GM21515 (cell line): Measurements from ENCODE around the gene TCN2.
"Not testable (repeated sequence)": the region's sequence is repeated elsewhere in the genome, so short reads cannot be mapped to it uniquely, and the experiment has no call there.

ENCODE experiments used
- ATAC-seq: cut with Tn5 transposase; IDR thresholded peaks from one replicate; pipeline ENCODE4 v1.9.1; 2021; ENCODE audit not compliant: unreplicated experiment

Gene TCN2

DNA sequence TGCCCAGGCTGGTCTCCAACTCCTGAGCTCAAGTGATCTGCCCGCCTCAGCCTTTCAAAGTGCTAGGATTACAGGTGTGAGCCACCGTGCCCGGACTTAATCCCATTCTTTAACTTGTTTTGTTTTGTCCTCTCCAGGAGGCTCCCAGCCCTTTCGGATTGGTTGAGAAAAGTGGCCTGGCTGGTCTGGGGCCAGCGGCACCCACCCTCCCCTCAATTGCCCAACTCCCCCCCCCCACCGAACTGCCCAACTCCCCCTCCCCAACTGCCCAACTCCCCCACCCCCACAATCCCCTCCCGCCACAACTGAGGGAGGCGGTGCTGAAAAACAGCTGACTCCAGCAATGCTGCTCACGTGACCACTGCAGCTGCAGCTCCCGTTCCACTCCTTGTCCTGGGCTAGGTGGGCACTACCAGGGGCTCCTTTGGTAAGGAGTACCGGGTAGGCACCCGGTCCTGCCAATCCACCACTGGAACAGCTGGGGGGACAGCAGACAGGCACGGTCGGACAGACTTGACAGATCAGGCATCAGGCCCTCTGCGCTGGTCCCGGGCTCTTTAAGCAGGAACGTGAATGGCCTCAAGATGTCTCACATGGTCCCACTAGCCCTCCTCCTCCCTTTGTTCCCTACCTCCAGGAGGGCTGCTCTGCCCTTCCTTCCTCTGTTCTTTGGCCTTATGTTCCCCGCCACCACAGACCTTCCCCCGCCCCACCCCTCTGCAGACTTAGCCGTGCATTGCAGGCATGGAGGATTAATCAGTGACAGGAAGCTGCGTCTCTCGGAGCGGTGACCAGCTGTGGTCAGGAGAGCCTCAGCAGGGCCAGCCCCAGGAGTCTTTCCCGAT lies at the start of gene TCN2:
Gene TCN2 (plus strand): TSS at position 720 of the 845 bp plus-strand sequence. CDS start 158 bp downstream, outside the sequence.
- no peak for ATAC-seq

DNA sequence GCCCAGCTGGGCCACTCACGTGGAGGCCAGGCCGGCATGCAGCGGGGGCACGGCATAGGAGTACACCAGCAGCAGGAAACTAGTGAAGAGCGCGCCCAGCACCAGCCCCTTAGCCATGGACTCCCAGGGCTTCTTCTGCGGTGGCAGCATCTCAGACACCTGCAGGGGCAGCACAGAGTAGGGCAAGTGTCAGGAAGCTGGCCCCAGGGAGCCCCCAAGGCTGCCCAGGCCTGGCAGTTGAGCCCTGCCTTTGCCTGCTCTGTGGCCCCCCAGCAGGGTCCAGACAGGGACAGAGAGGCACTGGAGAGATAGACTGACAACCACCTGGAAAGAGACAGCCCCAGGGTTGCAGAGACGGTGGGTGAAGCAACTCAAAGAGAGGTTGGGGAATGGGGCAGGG lies 49.7 kb upstream of the TCN2 start:
- no peak for ATAC-seq

DNA sequence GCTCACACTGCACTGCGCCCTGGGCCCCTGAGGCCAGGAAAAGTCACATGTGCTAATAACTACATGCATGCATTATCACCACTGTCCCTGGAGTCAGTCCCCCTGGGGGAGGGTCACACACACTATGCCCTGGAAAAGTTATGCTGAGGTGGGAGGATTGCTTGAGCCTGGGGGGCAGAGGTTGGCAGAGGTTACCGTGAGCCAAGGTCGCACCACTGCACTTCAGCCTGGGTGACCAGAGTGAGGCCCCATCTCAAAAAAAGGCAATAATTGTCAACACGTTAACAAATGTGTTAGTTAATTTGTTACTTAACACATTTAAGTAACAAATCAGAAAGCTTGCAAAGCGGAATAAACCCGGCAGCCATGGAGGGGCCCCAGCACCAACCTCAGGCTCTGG lies 47.1 kb upstream of the TCN2 start:
- no peak for ATAC-seq

DNA sequence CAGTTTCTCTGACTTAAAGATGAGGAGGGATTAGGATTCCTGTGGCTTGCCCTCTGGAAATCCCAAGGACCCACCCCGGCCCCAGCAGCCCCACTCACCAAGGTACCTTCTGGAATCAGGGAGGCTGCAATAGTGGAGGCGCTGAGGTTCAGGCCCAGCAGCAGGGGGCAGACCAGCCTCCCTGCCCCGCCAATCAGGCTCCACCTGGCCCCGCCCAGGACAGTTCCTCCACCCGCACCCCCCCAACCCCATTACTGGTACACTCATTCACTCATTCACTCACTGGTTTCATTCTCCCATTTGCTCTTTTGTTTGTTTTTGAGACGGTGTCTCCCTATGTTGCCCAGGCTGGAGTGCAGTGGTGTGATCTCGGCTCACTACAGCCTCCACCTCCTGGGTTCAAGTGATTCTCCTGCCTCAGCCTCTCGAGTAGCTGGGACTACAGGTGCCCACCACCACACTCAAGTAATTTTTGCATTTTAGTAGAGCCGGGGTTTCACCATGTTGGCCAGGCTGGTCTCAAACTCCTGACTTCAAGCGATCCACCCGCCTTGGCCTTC lies 46.3 kb upstream of the TCN2 start:
- ATAC-seq: not testable (repeated sequence)

DNA sequence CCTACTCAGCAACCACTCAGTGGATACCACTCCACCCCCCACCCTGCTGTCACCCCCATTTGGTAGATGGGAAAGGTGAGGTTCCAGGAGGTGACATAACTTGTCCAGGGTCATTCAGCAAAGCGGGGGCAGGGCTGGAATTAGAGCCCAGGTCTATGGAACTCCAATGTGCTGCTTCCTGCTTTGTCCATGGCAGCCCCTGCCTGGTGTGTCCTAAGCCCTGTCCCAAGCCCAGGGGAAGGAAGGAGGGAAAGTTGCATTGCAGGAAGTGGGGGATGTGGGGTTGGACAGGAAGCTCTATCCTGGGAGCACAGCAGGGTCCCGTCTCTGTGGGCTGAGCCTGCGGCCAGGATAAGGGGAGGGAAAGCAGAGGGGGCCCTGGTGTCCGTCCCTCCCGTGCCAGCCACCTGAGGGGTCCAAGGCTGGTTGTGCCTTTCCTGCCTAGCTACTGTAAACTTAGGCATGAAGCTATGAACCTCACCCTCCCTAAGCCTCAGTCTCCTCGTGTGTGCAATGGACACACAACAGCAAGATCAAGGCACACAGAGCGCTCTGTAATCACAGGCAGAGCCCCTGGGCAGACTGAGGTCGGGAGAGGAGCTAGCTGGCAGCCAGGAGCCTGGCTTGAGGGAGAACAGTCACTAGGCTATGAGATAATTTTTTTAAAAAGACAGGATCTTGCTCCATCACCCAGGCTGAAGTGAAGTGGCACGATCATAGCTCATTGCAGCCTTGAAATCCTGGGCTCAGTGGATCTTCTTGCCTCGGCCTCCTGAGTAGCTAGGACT lies 45.4 kb upstream of the TCN2 start:
- ATAC-seq: no peak

DNA sequence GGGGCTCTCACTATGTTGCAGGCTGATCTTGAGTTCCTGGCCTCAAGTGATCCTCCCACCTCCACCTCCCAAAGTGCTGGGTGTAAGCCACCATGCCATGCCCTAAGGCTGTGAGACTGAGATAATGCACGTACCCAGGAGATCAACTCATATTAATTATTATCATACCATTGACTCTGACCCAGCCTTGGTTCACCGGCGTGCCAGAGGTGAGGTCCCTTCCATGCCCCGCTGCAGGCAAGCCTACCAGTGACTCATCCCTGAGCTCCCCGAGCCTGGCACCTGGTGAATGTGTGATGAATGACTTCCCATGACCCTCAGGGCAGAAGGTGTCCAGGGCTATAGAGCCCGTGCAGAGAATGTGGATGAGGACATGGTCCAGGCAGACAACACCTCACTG lies 44.6 kb upstream of the TCN2 start:
- no peak for ATAC-seq

DNA sequence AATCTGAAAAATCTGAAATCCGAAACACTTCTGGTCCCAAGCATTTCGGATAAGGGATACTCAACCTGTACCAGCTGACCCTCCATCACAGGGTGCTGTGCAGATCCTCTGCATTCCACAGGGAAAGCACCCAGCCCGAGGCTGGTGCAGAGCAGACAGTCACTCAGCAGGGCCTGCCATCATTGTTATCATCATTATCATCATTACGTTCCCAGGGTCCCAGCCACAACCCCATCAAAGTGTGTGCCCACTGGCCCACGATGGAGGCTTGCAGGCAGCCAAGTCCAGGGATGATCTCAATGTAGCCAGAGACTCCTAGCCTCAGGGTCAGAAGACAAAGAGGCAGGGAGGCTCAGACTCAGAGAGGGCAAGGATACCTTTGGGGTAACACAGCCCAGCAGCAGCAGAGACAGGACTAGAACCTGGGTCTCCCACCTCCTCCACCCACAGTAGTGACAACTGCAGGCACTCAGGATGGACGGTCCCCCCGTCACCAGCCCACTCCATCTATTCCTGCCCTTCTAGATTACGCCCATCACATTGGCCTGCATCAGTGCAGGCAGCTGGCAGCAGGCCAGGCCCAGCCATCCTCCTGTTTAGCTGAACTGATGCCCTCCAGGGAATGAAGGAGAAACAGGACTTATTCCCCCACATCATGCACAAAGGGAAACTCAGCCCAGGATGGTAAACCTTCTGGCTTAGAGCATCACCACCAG lies 42.8 kb upstream of the TCN2 start:
- no peak for ATAC-seq

DNA sequence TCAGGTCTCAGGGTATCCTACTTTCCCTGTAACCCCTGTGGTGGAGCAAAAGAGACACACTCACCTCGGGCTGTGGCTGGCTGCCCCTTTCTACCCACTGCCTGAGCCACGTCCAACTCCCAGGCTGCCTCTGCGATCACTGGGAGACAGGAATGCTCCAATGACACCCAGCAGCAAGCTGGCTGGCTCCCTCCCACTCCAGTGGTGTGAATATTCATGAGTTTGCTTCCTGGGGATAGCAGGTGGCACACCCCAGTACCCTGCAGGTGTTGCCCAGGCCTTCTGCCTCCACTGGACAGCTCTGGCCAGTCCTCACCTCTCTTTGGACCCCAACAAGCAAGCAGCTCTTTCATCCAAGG lies 42.2 kb upstream of the TCN2 start:
- ATAC-seq: no peak

DNA sequence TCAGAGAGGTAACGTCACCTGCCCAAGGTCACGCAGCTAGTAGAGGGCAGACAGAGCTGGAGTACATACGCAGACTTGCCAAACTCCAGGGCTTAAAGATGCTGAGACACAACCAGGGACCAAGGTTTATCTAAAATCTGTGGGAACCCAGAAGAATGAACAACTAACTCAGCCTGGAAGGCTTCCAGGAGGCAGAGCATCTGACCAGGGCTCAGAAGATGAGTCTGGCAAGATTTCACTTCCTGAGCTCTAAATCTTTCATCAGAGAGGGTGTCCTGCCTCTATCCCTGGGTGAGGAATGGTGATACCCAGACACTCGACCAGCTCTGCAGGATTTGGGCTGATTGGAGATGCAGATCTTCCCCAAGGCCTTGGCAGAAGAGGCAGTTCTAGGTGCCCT lies 41.6 kb upstream of the TCN2 start:
- no peak for ATAC-seq

DNA sequence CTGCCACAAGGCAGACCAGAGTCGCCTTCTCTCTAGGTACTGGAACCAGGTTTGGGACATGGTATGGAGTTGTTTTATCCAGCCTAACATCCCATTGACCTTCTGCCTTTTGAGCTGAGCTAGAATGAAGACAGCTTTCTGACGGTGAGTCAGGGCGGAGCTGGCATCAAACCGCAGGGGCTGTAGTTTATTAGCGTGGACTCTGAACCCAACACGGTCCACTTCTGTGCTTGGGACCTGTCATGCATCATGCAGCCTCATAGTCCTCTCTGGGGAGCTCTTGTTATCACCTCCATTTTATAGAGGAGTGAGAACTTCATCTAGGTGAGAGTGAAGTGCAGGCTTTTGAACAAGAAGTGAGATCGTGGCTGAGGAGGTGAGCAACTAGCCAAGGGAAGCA lies 40.8 kb upstream of the TCN2 start:
- no peak for ATAC-seq

DNA sequence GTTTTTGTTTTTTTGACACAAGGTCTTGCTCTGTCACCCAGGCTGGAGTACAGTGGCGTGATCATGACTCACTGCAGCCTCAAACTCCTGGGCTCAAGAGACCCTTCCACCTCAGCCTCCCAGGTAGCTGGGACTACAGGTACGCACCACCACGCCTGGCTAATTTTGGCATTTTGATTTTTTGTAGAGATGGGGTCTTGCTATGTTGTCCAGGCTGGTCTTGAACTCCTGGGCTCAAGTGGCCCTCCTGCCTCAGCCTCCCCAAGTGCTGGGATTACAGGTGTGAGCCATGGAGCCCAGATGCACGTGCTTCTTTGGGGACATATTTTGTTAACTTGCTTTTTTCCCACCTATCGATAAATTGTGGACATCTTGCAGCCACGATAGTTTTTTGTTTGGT lies 39.7 kb upstream of the TCN2 start:
- ATAC-seq: not testable (repeated sequence)

DNA sequence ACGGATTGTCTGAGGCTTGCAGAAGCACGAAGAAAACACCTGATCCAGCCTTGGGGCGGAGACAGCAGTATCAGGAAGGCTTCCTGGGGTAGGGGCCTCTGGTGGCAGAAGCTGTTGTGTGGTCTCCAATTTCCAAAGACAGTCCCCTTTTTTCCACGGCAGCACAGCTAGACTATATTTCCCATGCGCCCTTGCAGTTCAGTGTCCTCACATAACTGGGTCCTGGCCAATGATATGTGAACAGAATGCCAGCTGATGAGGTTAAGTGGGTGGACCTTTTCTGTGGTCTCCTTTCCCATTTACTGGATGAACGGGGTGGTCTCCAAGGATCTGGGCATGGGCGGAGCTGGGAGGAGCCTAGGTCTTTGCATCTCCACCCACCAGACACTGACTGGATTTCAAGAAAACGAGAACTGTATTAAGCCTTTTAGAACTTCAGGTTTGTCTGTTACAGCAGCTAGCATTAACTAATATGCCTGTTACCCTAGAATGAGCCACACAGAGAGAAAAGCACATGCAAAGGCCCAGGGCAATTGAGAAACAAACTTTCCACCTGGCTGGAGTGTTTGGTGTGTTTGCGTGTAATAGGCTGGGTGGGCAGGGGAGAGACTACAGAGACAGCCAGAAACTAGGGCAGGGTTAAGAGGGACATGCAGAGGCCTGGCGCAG lies 38.7 kb upstream of the TCN2 start:
- ATAC-seq: no peak

DNA sequence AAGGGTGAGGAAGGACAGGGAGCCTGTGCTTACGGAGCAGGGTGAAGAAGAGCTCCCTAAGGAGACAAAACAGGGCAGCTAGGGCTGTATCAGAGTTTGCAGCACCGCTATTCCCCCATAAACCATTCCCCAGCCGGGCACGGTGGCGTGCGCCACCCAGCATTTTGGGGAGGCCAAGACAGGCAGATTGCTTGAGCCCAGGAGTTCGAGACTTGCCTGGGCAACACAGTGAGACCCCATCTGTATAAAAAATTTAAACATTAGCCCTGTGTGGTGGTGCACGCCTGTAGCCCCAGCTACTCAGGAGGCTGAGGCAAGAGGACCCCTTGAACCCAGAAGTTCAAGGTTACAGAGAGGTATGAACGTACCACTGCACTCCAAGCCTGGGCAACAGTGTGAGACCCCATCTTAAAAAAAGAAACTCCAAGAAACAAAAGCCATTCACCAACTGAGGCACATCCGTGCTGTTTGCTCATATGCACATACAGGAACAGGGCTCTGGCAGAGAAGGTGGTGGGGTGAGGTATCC lies 37.2 kb upstream of the TCN2 start:
- no peak for ATAC-seq

DNA sequence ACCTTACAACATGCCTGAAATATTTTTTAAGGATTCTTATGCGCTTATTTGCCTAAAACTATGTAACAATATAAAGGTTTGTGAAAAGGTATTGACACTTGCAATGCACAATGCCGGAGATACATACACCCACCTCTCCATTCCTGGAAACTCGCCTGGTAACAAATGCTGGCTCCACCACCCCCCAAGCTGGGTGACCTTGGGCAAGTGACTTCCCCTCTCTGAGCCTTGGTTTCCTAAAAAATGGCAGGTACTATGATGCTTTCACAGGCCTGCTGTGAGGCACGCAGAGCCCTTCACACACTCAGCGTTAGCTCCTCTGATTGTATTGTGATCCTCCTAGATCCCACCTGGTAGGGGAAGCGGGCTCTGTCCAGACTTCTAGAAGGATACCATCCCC lies 34.8 kb upstream of the TCN2 start:
- ATAC-seq: no peak

DNA sequence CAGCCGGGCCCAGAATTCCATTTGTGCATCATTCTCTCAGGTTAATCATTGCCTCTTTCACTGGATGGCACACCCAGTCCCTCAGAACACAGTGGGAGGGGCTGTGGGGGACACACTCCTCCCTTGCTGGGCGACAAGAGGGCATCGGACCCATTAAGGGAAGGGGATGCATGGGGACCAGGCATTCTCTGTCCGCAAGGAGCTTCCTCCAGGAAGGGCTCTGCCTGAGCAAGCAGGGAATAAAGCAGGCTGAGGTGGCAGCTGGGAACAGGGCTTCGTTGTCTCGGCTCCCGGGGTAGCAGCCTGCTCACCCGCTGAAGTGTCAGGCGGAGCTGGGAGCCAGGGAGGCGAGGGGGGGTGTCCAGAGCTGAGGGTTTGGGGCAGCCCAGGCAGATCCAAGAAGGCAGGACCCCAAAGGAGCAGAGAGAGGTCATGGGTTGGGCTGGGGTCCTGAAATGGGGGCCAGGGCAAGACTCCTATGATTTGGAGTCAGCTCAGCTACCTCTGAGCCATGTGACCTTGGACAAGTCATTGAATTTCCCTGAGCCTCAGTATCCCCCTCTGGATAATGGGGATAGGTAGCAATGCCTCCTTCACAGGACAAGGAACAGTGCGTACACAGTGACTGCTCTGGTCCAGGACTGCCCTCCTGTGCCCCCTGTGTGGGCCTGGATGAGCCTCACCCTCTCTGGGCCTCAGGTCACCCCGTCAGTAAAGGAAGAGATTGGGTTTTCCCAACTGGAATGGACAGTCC lies 34.0 kb upstream of the TCN2 start:
- ATAC-seq: no peak

DNA sequence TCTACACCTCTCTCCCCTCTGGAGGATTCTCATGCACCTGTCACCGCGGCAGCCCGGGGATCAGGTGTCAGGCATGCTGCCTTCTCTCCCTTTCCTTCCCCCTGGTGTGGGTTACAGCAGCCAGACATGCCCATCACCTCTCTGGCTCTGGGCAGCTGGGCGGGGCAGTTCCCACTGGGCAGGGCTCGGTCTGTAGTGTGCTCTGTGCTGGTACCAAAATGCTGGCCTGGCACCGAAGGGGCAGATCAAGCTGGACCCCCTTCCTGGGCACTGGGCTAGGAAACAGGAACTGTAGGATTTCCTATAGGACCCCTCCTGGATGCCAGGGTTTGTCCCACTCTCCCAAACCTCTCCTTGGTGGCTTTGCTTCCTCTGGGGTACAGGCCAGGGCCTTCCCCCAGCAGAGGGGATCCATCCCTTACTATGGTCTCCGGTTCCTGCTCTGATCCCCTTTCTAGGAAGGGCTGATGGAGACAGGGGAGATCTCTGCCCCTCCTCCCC lies 33.3 kb upstream of the TCN2 start:
- no peak for ATAC-seq

DNA sequence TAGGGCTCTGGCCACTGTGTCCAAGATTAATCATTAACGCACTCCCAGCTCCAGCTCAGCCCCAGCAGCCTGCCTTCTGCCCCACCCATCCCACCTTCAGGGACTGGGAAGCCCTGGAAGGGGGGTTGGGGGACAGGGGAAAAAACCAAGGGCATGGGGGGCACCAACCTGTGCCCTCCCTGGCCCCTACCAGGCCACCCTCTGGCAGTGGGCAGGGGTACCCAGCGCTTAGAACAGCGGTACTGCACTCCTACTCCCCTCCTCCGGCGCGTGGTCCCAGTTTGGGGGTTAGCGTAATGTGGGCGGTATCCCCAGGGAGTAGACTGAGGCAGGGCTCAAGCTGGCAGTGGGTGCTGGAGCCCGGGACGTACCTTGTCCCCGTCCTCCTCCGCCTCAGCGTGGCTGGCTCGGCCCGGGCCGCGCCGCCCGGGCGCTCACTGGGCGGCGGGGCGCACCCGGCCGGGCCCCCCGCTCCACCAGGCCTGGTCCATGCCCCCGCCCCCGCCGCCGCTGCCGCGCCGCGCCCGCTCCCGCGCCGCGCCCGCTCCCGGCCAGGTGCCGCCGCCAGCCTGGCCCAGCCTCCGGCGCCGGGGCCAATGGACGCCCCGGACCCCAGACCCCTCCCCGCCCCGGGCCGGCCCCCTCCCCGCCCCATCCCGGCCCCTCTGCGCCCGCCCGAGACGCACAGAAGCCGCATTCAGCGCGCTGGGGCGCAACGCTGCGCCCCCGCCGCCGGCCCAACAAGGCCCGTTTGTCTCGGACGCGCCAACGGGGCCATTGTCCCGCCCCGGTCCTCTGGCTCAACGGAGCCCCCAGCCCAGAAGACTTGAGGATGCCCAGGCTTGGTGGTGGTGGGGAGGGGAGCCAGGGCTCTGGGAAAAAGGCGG lies 32.6 kb upstream of the TCN2 start, which contains the start of gene GAL3ST1:
Gene GAL3ST1 (minus strand): TSS at position 571 of the 887 bp plus-strand sequence. CDS start 17,273 bp downstream, outside the sequence.
- ATAC-seq: no peak

DNA sequence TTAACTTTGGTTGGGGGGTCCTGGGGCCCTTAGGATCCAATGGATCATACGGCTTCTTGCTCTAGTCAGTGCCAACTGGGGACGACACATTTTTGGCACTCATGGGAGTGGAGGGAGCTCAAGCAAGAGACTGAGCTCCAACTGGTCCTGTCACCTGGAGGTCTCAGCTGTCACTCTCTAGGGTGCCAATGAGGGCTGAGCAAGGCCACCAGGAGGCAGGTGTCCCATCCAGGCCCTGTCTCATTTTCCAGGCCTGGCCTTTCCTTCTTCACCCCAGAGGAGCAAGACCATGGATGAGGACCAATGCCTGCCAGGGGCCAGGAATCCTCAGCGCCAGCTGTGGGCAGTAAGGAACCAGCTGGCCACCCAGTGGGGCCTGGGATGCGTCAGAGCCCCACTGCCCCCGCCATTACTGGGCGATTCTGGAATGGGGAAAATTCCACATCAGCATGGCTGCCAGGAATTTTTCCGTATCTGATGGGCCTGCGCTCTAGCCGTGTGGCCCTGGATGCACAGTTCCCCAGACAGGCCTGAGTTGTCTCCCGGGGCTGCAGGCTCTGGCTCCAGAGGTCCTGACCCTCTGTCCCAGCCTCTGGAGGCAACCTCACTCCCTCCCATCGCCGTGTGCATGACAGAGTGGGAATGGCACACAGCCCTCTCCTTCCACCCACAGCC lies 31.8 kb upstream of the TCN2 start:
- no peak for ATAC-seq
